Mononuclear cell (primary cell): ENCODE results near the gene FAM124A. TPM values are rescaled to one million over a fixed set of nuclear protein-coding genes. Genes with fewer than 3 reads are reported as not detected.

Source experiments
- H3K27me3 ChIP-seq: 2 replicates; pipeline ENCODE4 v1.6.0; 2011; ENCODE audit warnings: low read length, control low read depth; ENCODE audit not compliant: insufficient read depth
- H3K4me1 ChIP-seq: 2 replicates; pipeline ENCODE4 v1.5.1; 2011; ENCODE audit warnings: mild to moderate bottlenecking, low read length, control low read depth; ENCODE audit not compliant: insufficient read depth
- H3K4me3 ChIP-seq: 2 replicates; pipeline ENCODE4 v1.5.1; 2011; ENCODE audit warnings: mild to moderate bottlenecking, low read length, moderate library complexity
- H3K9me3 ChIP-seq: 2 replicates; pipeline ENCODE4 v1.5.1; 2011; ENCODE audit warnings: low read depth, mild to moderate bottlenecking, control low read depth, low read length
- total RNA-seq: library from RNA; depleted of rRNA; stranded (reverse); fragments of >200 nt; gene quantifications from one replicate; pipeline ENCODE4 v1.2.3, GENCODE V29; 2012

The FAM124A gene
- total RNA-seq, 1 donor = under 0.01 TPM

- Histone ChIP-seq H3K4me1 (no peaks in the 10 kb centered on the region), H3K4me3 (no peak overlapping the region), H3K9me3 (no peaks in the 10 kb centered on the region), H3K27me3 (peaks cover 9% of the 10 kb centered on the region)
Measured at GRCh38 chr13:51206584-51206983, 15.6 kb upstream of the FAM124A start.

DNA sequence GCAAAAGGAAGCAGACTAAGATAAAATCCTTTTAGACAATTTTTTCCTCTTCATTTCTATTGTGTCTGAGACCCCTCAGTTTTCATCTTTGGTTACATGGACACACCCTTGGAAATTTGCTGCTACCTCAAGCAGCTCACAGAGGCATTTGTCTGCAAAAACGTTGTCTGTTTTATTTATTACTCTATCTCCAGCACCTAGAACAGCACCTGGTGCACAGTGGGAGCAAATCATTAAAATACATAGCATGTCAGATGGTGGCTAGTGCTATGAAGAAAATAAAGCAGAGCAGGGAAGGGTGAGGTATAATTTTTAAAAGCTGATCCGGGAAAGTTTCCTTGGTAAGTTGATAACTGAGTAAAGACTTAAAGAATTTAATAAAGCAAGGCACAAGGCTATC is 14.3 kb upstream of the FAM124A start:
- Histone ChIP-seq H3K27me3 (peaks cover 13% of the 10 kb centered on the region), H3K9me3 (no peaks in the 10 kb centered on the region), H3K4me3 (no peak overlapping the region), H3K4me1 (no peaks in the 10 kb centered on the region)

GRCh38 chr13:51208716-51209115 is 13.5 kb upstream of the FAM124A start:
- Histone ChIP-seq H3K4me1 (no peaks in the 10 kb centered on the region), H3K9me3 (no peaks in the 10 kb centered on the region), H3K4me3 (no peak overlapping the region), H3K27me3 (peaks cover 17% of the 10 kb centered on the region)

GRCh38 chr13:51211910-51212309 is 10.3 kb upstream of the FAM124A start:
- H3K27me3 ChIP-seq = peaks cover 17% of the 10 kb centered on the region
- no peaks in the 10 kb centered on the region for H3K9me3 ChIP-seq

DNA sequence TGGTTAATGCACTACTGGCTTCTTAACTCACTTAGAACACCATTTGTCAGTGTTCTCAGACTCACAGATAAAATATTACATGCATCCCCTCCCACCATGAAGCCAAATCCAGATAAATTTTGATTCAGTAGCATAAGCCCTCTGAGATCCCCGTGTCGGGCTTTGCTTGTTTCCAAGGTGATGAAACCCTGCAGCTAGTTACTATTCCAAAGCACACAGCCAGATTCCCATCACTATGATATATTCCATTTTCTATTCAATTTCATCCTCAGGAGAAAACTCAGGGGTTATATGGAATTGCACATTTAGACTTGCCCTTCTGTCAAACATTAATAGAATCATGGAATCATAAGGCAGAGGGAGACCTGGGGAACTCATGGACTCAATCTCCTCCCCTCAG is 9.4 kb upstream of the FAM124A start:
- Histone ChIP-seq H3K4me1 (no peaks in the 10 kb centered on the region), H3K27me3 (peaks cover 17% of the 10 kb centered on the region), H3K9me3 (no peaks in the 10 kb centered on the region), H3K4me3 (no peak overlapping the region)

More at GRCh38 chr13:51211910-51212309, 10.3 kb upstream of the FAM124A start:
- no peaks in the 10 kb centered on the region for H3K4me1 ChIP-seq
- H3K4me3 ChIP-seq = no peak overlapping the region

- no peaks in the 10 kb centered on the region for H3K9me3 ChIP-seq
- no peaks in the 10 kb centered on the region for H3K4me1 ChIP-seq
- H3K4me3 ChIP-seq = no peak overlapping the region
- peaks cover 17% of the 10 kb centered on the region for H3K27me3 ChIP-seq
Measured at GRCh38 chr13:51213173-51213728, 8.9 kb upstream of the FAM124A start.

DNA sequence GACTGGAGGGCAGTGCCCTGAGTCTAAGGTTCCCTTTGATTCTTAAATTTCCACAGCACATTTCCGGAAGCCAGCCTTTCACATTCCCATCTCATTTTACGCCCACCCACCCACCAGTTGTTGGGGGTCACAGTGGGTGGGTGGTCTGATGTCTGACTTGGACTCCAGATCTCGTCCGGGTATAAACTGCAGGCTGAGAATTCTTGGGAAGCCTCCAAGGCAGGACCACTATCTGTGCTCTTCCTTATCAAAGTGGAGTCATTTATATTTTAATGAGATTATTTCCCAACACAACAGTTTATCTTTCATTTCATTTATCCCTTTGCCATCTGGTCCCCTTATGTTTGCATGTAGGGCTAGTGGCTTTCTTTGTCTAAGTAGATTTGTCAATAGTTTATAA is 3.6 kb upstream of the FAM124A start:
- H3K9me3 ChIP-seq = no peaks in the 10 kb centered on the region
- peaks cover 29% of the 10 kb centered on the region for H3K27me3 ChIP-seq
- H3K4me1 ChIP-seq = peaks cover 14% of the 10 kb centered on the region
- no peak overlapping the region for H3K4me3 ChIP-seq

DNA sequence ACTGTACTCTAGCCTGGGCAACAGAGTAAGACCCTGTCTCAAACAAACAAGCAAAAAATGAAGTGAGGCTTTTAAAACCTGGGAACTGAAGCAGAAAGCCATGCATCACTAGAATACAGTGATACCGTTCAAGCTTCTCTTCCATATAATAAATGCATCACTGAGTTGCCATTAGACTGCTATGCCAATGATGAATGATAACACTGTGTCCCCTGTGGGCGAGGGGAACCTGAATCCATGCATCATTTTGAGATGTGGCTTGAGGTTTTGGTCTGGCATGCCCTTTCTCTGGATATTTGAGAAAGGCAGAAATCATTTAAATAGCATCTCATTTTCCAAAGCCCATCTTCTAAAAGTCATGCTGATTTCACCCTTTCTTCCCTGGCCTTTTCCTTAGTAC is 1.5 kb upstream of the FAM124A start:
- H3K27me3 ChIP-seq = peaks cover 32% of the 10 kb centered on the region
- H3K4me3 ChIP-seq = no peak overlapping the region
- H3K4me1 ChIP-seq = peaks cover 24% of the 10 kb centered on the region
- H3K9me3 ChIP-seq = no peaks in the 10 kb centered on the region

DNA sequence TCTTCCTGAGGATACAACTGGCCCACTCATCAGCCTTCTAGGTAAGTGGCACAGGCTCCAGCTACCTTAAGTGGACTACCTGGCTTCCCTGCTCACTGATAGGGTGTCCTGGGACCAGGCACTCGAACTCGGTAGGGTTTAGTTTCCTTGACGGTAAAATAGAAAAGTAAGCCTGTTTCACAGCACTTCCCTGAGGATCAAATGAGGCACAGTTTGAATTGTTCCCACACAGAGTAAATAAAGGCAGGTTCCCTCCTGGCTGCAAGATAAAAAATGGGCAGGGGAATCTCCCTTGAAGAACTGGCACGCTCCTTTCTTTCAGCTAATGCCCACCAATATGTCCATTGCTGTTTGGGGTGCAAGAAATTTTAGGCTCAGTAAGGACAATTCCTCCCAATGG is 1.1 kb upstream of the FAM124A start:
- H3K27me3 ChIP-seq = peaks cover 32% of the 10 kb centered on the region
- H3K9me3 ChIP-seq = no peaks in the 10 kb centered on the region
- peaks cover 28% of the 10 kb centered on the region for H3K4me1 ChIP-seq
- no peak overlapping the region for H3K4me3 ChIP-seq

DNA sequence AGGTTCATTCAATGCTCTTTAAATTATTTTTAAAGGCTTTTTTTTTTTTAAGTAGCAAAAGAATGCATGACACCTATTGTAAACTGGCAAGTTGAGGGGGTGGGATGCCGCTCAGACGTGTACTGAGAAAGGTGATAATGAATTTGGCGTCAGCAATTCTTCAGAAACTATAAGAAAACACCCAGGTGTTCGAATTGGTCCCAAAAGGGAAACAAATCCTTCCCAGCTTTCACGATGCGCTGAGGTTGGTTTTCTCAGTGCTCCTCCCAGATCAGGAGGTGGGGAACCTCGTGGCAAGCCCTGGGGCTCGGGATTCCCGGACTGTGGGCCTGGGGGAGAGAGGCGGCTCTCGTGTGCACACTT is 543 bp upstream of the FAM124A start:
- H3K9me3 ChIP-seq = no peaks in the 10 kb centered on the region
- H3K27me3 ChIP-seq = peaks cover 32% of the 10 kb centered on the region
- peak overlapping the region; percentile 32 for H3K4me3 ChIP-seq
- H3K4me1 ChIP-seq = peaks cover 28% of the 10 kb centered on the region

- H3K9me3 ChIP-seq = no peaks in the 10 kb centered on the region
- H3K27me3 ChIP-seq = peaks cover 32% of the 10 kb centered on the region
- H3K4me3 ChIP-seq = peak overlapping the region; percentile 31
- peaks cover 28% of the 10 kb centered on the region for H3K4me1 ChIP-seq
Measured at GRCh38 chr13:51222686-51223559, 725 bp downstream of the FAM124A start.

GRCh38 chr13:51223560-51224270 is 1.5 kb downstream of the FAM124A start:
- no peak overlapping the region for H3K4me3 ChIP-seq
- peaks cover 36% of the 10 kb centered on the region for H3K27me3 ChIP-seq
- H3K9me3 ChIP-seq = no peaks in the 10 kb centered on the region
- peaks cover 28% of the 10 kb centered on the region for H3K4me1 ChIP-seq

GRCh38 chr13:51225029-51225428 is 2.8 kb downstream of the FAM124A start:
- peaks cover 28% of the 10 kb centered on the region for H3K4me1 ChIP-seq
- H3K4me3 ChIP-seq = no peak overlapping the region
- no peaks in the 10 kb centered on the region for H3K9me3 ChIP-seq
- H3K27me3 ChIP-seq = peaks cover 35% of the 10 kb centered on the region

GRCh38 chr13:51227404-51227803 is 5.2 kb downstream of the FAM124A start:
- Histone ChIP-seq H3K4me1 (peaks cover 23% of the 10 kb centered on the region), H3K27me3 (peaks cover 27% of the 10 kb centered on the region), H3K4me3 (no peak overlapping the region), H3K9me3 (no peaks in the 10 kb centered on the region)

DNA sequence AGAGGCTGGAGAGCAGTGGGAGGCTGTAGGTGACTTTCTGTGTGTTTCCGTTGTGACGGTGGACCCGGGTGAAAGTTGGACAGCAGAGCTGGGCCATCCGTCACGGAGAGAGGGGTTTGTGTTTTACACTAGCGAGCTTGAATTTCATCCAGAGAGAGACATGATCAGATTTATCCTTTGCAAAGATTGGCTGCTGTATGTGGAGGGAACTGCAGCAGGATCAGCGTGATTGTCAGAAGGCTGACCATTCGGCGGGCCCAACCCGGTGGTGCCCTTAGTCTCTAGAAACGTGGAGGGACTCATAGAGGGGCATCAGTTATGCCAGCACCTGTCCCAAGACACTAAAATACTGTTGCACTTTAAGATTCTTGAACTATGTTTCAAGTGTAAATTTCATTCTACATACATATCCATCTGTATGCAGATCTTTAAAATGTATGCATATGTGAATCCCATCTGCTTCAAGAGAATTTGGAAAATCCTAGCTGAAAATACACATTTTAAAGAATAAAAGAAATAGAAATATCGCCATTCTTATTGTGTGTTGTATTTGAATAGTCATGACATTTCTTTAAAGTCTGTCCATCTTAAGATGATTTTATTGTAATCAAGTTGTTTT is 7.0 kb downstream of the FAM124A start:
- Histone ChIP-seq H3K4me1 (peaks cover 15% of the 10 kb centered on the region), H3K27me3 (peaks cover 12% of the 10 kb centered on the region), H3K9me3 (no peaks in the 10 kb centered on the region), H3K4me3 (no peak overlapping the region)
